Bone marrow (tissue), 2 donors: ENCODE data around the gene CEP112.

Source experiments
- DNase-seq, 2 donors: peaks; one replicate each; lab custom pipeline; 2025; lab: John Stamatoyannopoulos, UW

The CEP112 gene

DNA sequence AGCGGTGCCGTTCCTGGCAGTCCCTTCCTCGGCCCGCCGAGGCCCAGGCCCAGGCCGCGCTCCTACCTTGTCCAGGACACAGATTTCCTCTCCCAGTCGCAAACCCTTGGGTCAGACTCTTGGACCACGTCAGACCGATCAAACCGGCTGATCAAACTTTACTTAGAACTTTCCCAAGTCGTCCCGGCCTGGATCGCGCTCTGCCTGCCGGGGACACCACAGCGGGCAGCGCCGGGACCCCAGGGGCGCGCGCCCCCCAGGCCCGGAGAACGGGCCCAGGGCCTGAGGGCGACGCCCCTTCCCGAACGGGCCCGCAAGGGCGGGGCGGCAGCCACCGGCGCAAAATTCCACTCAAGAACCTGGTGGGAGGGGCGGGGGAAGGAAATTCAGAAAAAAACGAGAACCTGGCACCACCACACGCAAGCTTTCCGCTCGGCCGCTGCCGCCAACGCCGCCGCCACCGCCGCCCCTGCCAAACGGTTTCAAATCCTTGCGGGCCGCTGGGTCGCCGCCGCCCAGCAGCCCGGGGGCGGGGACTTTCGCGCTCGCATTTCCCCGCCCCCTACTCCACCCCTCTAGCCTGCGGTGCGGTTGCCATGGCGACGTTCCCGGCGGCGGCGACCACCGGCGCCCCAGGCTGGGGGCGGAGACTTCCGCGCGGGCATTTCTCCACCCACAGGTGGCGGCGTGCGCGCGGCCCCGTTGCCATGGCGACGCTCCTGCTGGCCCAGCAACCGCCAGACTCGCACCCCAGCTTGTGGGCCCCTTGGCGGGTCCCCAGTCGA is at the start of gene CEP112:
Gene CEP112, minus strand, starts transcription at position 541 of the 785 bp plus-strand sequence.
- DNase-seq = peak; percentile 13 to 25

DNA sequence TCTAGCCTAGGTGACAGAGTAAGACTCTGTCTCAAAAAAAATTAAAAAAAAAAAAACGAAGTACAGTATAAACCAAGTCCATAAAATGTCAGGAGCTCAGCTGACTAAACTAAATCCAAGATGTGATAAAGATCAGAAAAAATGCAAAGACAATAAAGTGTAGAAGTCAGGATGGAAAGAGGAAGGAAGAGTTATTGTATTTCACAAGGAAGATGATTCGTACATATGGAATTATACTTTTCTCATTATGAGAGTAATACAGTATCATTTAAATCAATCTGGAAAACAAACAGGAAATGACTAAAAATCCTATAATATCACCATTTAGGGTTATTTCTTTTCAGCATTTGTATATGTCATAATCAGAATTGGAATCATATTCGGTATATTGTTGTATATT is 48.7 kb upstream of the CEP112 start:
- no peak for DNase-seq

DNA sequence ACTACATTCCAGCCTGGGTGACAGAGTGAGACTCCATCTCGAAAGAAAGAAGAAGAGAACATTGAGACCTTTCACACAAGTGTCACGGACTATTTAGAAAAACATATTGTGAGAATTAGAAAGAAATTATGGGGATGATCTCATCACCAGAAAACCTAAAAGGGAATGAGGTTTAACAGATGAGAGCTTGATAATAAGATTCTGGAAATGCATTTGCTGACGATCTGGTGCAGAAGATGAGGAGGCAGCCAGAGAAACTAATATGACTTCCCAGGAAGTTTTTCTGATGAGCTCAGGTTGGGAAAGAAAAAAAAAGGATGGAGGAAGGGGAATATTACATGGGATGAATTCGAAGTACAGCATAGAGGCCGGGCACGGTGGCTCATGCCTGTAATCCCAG is 48.1 kb upstream of the CEP112 start:
- no peak for DNase-seq

DNA sequence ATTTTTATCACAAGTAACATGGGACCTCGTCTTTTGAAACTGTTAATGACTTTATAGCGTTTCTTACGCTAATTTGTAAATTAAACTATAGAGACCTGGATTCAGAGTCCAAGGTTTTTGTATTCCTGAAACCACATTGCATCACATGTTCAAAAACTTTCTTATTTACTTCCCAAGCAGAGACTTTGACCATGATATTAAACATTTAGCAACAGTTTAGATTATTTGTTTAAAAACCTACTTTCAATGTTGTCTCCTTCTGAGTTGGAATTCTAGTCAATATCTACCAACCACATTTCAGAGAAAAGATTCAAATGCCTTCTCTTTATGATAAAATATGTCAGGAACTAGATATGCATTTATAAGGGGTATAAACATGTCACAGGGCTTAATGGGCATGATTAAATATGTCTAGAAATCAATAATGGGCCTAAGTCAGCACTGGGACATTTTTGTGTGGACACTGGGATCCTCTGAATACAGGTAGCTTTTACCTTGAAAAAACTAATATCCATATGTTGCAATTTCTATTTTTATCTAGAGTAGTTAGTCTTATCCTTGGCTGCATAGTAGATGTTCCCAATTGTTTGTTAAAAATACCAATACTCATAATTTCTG is 43.6 kb upstream of the CEP112 start:
- DNase-seq = no peak

DNA sequence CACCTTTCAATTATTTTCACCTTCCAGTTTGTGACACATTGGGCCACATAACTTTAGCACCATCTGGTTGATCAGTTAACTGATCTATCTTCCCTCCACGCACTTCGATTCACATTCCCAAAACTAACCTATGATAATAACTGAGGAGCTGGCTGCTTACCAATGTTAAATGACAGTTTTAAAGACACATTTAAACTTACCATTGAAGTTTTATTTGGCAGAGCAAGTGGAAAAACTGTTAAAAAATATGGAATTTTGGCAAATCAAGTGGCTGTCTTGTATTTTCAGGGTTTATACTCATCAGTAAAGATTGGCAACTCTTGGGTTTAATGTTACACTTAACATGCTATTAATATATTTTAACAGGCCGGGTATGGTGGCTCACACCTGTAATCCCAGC is 42.7 kb upstream of the CEP112 start:
- DNase-seq = no peak

DNA sequence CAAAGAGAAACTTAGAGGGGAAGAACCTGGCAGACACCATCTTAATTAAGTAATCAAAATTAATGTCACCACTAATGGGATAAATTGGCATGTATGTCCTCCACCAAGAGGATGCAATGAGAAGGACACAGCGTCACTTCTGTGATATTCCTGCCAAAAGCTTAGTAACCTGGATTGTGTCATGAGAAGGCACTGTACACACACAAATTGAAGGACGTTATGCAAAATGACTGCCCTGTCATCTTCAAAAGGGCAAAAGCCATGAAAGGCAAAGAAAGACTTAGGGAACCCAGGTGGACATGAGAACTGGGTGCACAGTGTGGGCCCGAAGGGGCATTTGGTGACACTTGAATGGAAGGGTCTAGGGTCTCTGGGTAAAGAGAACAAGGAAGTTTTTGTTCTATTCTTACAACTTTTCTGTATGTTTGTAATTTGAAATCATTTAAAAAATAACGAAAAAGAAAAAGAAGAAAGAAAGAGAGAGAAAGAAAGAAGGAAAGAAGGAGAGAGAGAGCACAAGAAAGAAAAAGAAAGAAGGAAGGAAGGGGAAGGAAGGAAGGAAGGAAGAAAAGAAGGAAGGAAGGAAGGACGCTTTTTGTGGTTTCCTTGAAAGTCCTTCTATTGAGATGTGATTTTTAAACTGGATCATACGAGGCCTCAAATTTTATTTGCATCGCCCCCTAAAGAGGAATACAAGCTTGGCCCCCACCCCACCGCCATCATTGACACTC is 41.3 kb upstream of the CEP112 start:
- no peak for DNase-seq

DNA sequence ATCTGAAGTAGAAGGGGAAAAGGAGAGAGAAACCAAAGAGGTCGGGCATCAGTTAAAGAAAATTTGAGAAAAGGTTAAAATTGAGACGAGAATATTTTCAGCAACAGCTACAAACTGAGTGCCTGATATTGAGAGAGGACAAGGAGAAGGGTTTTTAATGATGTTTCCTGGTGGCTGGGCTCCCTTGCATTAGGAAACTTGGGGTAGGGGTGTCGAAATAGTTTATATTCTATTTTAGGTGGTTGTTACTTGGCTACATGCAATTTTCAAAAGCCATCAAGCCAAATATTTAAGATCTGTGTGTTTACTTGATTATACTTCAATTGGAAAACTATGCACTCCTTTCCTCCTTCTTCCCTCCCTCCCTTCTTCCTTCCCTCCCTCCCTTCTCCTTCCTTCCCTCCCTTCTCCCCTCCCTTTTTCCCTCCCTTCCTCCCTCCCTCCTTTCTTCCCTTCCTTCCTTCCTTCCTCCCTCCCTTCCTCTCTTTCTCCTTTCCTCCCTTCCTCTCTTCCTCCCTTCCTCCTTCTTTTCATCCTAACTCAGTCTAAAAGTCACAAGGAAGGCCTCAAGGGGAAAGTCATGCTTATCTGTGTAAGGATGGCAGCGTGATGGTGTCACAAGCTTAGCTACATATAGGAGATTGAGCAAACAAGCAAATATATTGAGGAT is 39.1 kb upstream of the CEP112 start:
- DNase-seq = no peak

DNA sequence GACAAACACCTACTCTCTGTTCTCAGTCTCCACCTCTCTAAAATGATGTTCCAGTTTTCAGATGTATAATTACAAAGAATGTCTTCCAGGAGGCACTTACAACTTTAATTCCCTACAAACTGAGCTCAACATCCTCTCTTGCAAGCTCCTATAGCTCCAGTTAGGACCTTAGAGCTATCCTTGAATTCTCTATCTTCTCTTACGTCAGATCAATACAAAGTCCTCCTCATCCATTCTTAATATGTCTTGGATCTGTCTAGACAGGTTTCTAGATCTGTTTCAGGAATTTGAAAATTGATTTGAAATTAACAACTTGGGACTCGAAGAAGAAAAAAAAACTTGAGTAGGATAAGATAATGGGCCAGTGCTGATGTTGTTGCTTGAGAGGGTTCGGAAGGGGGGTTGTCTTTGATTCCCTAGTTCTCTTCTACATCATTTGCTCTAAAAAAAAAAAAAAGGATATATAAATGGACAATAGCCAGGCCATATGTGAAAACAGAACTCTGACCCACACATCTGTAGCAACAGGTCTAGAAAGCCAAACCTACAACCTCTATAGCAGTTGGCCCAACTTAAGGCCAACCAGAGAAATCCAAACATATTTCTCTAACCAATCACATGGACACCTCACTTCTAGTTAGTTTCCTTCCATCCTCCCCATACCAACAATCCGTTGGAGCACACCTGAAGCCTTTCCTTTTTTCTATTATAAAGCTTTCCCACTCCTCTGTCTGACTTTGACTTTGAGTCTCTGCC is 38.0 kb upstream of the CEP112 start:
- DNase-seq = no peak

DNA sequence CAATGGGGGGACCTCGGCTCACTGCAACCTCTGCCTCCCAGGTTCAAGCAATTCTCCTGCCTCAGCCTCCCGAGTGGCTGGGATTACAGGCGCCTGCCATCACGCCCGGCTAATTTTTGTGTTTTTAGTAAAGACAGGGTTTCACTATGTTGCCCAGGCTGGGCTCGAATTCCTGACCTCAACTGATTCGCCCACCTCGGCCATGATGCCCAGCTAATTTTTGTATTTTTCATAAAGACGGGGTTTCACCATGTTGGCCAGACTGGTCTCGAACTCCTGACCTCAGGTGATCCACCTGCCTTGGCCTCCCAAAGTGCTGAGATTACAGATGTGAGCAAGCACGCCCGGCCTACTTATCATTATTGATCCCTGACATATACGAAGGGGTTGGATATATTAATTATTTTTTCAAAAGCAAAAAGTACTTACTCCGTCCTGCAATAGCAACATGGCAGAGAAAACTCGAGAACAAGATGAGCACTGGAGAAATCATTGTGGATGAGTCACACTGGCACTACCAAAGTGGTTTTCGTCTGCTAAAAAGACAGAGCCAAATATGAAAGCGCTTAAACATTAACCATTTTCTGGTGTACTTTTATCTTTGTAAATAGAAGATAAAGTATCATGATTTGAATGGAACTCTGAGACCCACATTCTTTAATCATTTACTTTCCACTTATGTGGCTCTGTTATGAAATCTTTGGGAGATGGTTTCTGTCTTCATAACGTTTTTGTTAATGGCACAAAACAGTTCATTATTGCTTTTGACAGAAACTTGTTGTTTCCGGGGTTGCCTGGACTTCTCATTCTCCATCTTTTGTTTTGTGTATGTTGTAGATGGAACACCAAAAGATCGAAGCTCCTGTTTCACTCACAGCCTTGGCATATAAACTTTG is 37.2 kb upstream of the CEP112 start, which contains the start of gene APOH:
Gene APOH, minus strand, starts transcription at position 529 of the 896 bp plus-strand sequence. Its CDS starts 36 bp downstream, at position 493.
- DNase-seq = no peak

DNA sequence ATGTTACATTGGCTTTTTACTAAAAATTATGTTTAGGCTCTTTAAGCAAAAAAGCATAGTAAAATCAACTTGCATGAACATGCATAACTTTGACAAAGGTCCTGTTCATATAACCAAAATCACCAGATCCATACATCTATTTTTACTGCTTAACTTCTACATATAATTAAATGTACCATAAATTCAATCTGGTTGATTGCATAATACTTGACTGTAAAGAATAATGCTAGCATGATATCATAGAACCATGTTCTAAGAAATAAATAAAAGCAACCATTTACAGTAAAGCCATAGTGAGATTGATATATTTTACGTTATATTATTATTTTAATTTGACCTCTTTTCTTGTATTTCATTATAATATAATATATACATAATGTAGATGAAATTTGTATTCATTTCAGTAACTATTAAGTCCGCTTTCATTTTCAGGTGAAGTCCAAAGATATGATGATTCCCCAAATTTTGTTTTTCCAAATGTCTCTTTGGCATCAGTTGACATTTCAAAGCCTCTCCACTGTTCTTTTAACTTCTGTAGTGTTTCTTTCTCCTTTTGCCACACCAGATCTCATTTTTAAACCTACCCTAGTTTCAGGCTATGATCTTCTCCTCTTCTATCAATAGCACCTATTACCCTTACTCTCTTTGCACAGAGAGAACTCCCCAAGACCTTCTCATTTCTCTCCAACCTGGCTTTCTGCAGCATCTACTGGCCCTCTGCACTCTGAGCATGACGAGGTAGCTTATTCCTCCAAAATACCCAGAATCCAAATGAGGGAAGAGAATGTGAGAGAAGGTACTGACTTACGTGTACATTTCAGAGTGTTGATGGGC is 35.5 kb upstream of the CEP112 start:
- no peak for DNase-seq

DNA sequence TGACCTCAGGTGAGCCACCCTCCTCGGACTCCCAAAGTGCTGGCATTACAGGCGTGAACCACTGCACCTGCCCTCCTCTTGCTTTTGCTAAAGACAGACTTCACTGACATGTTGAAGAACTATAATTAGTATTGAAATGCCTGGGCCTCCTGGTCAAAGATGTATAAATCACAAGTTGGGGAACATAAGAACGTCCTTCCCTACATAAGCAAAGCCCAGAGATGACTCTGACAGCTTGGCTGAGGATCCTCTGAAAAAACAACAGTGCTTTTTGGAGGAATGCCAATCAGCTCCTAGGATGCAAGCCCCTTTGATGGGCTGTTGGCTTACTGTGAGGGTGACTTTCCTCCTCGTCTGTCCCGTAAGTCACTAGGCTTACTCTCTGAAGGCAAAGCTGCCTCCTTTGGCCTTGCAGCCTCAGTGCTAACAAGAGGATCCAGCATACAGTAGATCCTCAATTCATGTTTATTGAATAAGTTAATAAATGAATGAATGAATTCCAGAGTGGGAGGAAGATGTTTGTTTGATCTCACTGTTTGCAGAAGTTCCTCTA is 30.9 kb upstream of the CEP112 start:
- DNase-seq = no peak

DNA sequence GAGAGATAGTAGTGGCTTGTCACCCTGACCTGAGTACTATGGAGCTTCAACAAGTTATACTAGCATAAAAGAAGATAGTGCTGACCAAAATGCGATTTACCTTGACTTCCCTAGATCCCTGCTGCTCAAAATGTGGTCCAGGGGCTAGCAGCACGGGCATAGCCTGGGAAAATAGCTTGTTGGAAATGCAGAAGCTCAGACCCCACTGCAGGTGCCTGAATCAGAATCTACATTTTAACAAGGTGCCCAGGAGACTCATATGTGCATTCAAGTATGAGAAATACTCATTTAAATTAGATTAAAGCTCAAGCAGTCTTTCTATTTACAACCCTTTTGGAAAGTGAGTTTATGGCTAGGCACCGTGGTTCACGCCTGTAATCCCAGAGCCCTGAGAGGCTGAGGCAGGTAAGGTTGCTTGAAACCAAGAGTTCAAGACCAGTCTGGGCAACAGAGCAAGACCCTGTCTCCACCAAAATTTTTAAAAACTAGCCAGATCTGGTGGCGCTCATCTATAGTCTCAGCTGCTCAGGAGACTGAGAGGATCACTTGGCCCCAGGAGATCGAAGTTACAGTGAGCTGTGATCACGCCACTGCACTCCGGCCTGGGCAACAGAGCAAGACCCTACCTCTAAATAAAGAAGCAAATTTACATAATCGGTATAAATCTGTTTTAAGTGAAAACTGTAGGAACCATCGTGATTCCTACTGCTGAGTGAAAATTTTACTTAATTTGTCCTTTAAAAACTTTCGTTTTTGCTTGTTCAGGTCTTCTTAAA is 30.0 kb upstream of the CEP112 start:
- no peak for DNase-seq

DNA sequence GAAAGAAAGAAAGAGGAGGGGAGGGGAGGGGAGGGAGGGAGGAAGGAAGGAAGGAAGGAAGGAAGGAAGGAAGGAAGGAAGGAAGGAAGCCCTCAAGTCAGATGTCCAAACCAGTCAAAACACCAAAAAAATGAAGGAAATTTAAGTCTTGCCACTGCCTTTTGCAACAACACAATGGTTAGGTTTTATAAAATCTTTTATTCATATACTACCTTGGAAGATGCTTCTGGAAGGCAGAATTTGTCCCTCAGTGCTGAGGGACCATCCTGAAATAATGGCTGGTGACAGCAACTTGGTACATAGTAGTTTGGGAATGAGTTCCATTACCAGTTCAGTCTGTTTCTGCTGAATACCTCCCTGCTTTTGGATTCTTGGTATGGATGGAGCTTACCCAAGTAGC is 29.4 kb upstream of the CEP112 start:
- DNase-seq = no peak

DNA sequence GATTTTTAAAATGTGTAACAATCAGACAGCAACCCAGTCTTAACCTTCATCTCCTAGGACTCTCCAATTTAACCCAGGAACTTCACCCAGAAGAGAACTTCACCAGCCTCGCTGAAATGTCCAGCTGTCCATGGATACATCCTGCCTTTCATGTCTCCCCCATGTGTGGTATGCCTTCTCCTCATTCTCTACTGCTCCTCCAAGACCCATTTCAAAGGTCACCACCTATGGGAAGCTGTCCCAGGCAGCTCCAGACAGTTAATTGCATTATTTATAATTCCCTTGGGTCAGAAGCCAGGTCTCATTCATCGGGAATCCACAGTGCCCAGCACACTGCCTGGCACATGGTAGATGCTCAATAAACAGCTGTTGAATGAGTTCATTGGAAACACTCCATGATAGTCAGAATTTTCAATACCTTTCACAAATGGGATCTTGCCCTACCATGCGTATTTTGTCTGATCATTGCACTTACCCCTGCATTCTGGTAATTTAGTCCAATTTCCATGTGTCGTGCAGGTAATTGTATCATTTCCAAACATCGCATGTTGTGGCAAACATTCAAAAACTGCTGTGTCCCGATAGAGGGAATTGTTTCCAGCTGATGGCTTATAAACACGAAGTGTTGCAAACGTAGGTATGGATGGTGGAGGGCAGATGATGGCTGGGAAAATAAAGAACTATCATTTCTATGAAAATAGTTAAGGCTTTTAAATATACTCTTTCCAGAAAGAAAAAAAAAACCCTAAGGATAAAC is 28.3 kb upstream of the CEP112 start:
- DNase-seq = no peak

DNA sequence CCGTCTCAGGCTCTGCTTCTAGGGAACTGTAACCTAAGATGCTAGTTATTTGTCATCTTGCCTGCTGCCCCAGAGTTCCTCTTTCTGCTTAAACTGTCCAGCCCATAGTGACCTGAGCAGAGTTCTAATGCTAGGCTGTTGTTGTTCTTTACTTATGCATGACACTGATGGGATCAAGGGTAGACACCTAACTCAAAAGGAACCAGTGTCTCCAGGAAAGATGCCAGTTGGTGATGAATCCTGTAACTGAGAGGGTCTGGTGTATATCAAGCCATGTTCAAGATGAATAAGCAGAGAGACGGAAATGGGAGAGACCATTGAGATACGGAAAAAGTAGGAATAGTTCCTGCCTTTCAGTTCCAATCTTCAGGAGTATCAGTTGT is 23.6 kb upstream of the CEP112 start:
- DNase-seq = no peak

DNA sequence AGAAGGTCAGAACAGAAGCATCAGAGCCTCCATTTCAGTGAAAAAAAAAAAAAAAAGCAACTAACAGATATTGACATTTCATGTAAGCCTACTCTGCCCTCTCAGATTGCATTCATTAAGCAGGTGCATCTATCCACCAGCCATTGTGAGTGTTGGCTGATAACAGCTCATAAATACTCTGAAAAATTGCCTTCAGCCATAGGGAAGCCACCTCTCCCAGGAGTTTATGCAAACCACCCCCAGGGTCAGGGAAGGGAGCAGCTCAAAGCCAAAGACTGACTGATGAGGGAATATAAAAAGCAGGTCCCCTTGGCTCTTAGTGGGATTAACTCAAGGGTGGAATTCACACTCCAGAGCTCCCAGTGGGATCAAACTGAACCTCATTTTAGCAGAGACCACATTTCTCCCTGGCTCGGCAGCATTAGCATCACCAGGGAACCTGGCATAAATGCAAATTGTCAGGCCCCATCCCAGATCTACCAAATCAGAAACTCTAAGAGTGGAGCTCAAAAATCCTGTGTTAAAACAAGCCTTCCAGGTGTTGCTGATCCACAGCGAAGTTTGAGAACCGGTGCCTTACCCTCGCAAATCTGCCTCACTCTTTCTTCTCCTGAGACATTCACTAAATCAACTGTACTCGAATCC is 23.1 kb upstream of the CEP112 start:
- DNase-seq = no peak

DNA sequence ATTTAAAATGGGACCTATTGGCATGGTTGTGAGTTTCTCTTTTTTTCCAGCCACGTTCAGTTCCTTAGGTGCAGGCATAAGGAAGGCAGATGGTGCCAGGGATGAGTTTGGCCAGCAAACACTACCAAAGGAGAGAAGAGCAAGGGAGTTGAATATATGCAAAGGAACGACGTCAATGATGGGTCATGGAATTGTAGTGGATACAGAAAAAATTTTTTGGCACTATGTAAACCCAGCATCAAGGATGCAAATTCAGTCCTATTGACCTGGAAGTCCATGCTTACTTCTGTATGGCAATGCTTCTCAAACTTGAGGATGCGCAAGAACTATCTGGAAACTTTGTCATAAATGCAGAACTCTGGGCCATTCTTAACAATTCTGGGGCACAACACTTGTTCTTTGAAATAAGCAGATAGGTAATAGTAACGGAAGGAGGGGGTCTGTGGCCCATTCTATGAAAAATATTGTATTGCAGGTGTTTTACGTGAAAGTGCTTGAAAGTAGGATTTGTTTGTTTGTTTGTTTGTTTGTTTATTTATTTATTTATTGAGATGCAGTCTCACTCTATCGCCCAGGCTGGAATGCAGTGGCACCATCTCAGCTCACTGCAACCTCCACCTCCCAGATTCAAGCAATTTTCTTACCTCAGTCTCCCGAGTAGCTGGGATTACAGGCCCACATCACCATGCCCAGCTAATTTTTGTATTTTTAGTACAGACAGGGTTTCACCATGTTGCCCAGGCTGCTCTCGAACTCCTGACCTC is 19.3 kb upstream of the CEP112 start:
- no peak for DNase-seq
